Stomach (tissue), 4 donors: ENCODE results near the gene APCDD1L.

ENCODE experiments used
- CTCF ChIP-seq, 7 experiments: fragments of 450-650 bp in 4 of 7; fragments of 200-600 bp in 3 of 7; sonication (generic) in 3 of 7; IDR thresholded peaks; one replicate each; pipeline ENCODE4 v1.5.1; 2016 to 2019; ENCODE audit warnings: antibody characterized with exemption in 7 of 7, control low read depth in 2 of 7, mild to moderate bottlenecking in 1 of 7
- POLR2A ChIP-seq, 4 donors: fragments of 450-650 bp; IDR thresholded peaks; one replicate each; pipeline ENCODE4 v1.6.1; 2016; ENCODE audit warnings: antibody characterized with exemption in 4 of 4, control low read depth in 2 of 4, mild to moderate bottlenecking in 1 of 4, moderate library complexity in 1 of 4

GRCh38 chr20:58497076-58497641 lies 18.0 kb downstream of the APCDD1L start:
- TF ChIP-seq POLR2A (IDR thresholded peaks at IDR 0.05) (no peak), CTCF (IDR thresholded peaks at IDR 0.05) (no peak)
